T47D (cell line): ENCODE data around the gene LRWD1.
"Not testable (repeated sequence)": the region's sequence is repeated elsewhere in the genome, so short reads cannot be mapped to it uniquely, and the experiment has no call there.

Experiments
- DNase-seq, 2 experiments: peaks; one replicate each; pipeline versions ENCODE4 v3.0.0 to v3.0.0-alpha.2; 2011 to 2012; ENCODE audit warnings: low read depth in 1 of 2, low spot score in 1 of 2
- in situ Hi-C: cut with HindIII; loops from 2 replicates; pipeline ENCODE4 v1.10.0; 2016; ENCODE audit warnings: low sequenced_read_pairs, low pct_unique_long_range_greater_than_20kb

Gene LRWD1

GRCh38 chr7:102516951-102517350, 52.2 kb downstream of the LRWD1 start:
- DNase-seq, in situ Hi-C loops: not testable (repeated sequence)

- DNase-seq, in situ Hi-C loops: not testable (repeated sequence)
These were observed 52.9 kb downstream of the LRWD1 start, which contains the start of gene RASA4B for GRCh38 chr7:102517550-102518147. Gene RASA4B (minus strand): TSS chr7:102517777. CDS start chr7:102517710, 67 bp downstream.

- DNase-seq, in situ Hi-C loops: not testable (repeated sequence)
These were observed 56.0 kb downstream of the LRWD1 start for GRCh38 chr7:102520797-102521196.
